Adrenal gland (tissue), 5 donors: ENCODE data around the gene EEF1AKMT3.

ENCODE experiments used
- POLR2A ChIP-seq, 2 donors: fragments of 450-650 bp; IDR thresholded peaks; one replicate each; pipeline ENCODE4 v1.6.1; 2017; ENCODE audit warnings: antibody characterized with exemption in 2 of 2, mild to moderate bottlenecking in 2 of 2, moderate library complexity in 1 of 2
- TF ChIP-seq, protein P1 (sequence below), 6 experiments: fragments of 450-650 bp in 4 of 6; fragments of 200-600 bp in 2 of 6; sonication (generic) in 1 of 6; IDR thresholded peaks; 1 replicate in 5 of 6; 2 replicates in 1 of 6; pipeline versions ENCODE4 v1.5.1 to v1.8.0; 2016 to 2021; ENCODE audit warnings: antibody characterized with exemption in 6 of 6, mild to moderate bottlenecking in 2 of 6, moderate library complexity in 1 of 6
- donor health status: DM: no; HTN: no; CAD: no.

DNA sequence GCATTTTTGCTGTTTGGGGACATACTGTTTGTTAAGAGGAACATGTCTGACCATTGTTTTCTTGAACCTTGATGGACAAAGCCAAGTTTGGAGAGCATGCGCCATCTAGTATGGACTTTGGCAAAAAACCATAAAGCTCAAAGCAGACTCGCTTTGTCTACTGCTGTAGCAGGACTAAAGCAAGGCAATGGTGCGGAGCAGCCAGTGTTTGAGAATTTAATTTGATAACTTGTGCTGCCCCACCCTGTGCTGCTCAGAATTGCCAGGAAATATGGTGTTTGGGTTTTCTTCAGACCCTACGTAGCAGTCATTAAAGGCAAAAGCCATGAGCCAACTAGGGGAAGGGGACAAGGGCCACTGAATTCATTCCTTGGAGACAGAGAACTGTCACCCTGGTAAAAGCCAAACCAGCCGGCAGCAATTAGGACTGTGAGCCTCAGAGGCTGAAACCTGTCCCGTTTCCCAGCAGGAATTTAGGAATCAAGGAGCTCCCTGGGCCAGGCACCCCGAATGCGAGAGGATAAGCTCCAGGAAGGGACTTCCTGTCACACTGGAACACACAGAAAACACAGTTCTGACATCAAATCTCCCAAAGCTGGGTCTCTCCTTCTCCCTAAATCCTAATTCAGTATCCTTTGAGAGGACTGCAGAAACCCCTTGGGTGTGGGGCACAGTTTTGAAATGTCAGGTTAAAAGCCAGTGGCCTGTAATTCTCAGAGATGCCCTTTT lies 45.0 kb downstream of the EEF1AKMT3 start:
- TF ChIP-seq POLR2A (IDR thresholded peaks at IDR 0.05): no peak
- TF ChIP-seq, protein P1, sequence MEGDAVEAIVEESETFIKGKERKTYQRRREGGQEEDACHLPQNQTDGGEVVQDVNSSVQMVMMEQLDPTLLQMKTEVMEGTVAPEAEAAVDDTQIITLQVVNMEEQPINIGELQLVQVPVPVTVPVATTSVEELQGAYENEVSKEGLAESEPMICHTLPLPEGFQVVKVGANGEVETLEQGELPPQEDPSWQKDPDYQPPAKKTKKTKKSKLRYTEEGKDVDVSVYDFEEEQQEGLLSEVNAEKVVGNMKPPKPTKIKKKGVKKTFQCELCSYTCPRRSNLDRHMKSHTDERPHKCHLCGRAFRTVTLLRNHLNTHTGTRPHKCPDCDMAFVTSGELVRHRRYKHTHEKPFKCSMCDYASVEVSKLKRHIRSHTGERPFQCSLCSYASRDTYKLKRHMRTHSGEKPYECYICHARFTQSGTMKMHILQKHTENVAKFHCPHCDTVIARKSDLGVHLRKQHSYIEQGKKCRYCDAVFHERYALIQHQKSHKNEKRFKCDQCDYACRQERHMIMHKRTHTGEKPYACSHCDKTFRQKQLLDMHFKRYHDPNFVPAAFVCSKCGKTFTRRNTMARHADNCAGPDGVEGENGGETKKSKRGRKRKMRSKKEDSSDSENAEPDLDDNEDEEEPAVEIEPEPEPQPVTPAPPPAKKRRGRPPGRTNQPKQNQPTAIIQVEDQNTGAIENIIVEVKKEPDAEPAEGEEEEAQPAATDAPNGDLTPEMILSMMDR (IDR thresholded peaks at IDR 0.05): no peak
